HG02623 (cell line): Measurements from ENCODE around the gene STEAP1B.
"Not testable (repeated sequence)": the region's sequence is repeated elsewhere in the genome, so short reads cannot be mapped to it uniquely, and the experiment has no call there.

ENCODE experiments used
- ATAC-seq: cut with Tn5 transposase; IDR thresholded peaks from one replicate; pipeline ENCODE4 v1.9.1; 2021; ENCODE audit warnings: moderate library complexity; ENCODE audit not compliant: unreplicated experiment

The STEAP1B gene

DNA sequence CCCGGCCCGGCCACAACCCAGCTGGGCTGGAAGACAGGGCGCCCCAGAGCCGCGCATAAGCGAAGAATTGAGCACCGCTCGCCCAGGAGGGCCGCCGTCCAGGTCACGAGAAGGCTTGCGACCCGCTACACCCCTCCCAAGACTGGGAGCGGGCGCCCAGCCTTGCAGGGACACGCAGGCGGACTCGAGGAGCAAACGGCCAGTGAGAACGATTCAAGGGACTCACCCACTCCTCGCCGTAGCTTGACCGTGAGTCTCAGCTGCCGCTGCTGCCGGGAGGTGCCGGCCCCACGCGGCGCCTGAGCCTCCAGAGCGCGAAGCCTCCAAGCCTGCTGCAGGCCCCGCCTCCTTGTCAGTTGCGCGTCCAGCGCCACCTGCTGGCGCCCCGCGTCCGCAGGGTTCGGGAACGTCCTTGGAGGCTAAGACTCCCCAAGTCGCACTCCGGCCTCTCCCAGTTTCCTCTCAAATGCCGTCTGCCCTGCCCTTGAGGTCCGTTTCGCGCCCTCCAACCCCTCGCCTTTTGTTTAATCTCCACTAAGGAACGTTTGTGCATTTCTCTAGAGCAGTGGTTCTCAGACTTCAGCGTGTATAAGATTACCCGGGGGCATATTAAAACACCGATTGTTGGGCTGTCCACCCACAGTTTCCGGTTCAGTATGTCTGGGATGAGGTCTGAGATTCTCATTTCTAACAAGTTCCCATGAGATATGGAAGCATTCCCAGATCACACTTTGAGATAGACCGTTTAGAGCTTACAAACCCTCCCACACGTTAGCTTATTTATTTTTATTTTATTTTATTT lies at the start of gene STEAP1B:
TSS of gene STEAP1B (minus strand) at position 301 of the 802 bp plus-strand sequence. CDS start 5,333 bp downstream, outside the sequence.
- peak; percentile 94 for ATAC-seq

DNA sequence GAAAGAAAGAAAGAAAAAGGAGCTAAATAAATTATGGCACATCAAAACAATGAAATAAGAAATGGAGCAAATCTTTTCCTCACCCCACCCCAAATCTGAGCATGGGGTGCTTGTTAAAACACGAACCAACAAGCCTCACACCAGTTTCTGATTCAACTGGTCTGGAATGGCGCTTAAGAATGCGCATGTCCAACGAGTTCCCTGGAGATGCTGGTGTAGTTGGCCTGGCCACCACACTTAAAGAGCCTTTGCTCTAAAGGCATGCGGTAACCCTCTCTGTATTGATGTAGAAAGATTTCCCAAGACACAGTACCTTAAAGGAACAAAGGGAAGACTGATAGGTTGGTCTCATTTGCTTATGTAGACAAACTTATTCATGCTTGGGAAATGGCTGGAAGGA lies 49.1 kb upstream of the STEAP1B start:
- ATAC-seq, result no peak

GRCh38 chr7:22548313-22548712 lies 48.3 kb upstream of the STEAP1B start:
- ATAC-seq, result no peak

DNA sequence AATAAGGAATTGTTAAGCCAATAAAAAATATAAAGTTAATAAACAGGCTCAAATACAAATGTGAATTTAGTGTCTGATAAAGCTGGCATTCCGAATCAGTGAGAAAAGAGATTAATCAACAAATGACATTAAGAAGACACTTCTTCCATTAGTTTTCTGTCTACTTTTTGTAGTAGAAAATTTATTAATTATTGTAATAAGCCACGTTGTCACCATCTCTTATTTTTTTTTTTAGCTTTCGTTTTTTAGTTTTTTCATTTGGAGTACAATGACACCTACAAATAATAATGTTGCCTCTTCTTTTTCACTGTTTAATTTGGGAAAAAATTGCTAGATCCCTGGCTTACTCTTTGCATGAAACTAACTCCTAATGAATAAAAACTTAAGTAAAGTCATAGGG lies 46.8 kb upstream of the STEAP1B start:
- ATAC-seq, result no peak

DNA sequence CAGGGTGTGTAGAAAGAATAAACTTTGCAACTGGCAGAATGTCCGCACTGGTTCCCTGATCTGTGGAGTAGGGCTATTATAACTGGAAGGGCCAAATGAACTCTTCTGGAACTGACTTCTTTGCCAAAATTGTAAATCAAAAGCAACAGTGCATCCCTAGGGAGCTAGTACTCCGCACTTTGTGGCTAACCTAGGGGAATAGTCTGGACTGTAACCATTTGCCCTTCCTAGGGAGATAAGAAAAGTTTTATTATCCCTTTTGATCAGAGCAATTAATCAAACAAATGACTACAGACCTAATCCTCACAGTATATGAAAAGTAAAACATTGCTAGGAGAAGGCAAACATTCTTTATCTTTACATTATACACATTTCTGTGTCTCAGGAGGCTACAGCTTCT lies 45.5 kb upstream of the STEAP1B start:
- ATAC-seq, result no peak

GRCh38 chr7:22544245-22544644 lies 44.3 kb upstream of the STEAP1B start:
- ATAC-seq, result no peak

- ATAC-seq, result no peak
These were observed 43.2 kb upstream of the STEAP1B start for GRCh38 chr7:22543169-22543568.

GRCh38 chr7:22542669-22543068 lies 42.7 kb upstream of the STEAP1B start:
- ATAC-seq, result no peak

GRCh38 chr7:22542254-22542653 lies 42.3 kb upstream of the STEAP1B start:
- ATAC-seq, result no peak

- no peak for ATAC-seq
These were observed 41.8 kb upstream of the STEAP1B start for GRCh38 chr7:22541789-22542188.

DNA sequence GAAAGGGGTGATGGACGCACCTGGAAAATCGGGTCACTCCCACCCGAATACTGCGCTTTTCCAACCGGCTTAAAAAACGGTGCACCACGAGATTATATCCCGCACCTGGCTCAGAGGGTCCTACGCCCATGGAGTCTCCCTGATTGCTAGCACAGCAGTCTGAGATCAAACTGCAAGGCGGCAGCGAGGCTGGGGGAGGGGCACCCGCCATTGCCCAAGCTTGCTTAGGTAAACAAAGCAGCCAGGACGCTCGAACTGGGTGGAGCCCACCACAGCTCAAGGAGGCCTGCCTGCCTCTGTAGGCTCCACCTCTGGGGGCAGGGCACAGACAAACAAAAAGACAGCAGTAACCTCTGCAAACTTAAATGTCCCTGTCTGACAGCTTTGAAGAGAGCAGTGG lies 28.5 kb upstream of the STEAP1B start:
- not testable (repeated sequence) for ATAC-seq

- ATAC-seq, result not testable (repeated sequence)
These were observed 24.5 kb upstream of the STEAP1B start for GRCh38 chr7:22524353-22524947.

GRCh38 chr7:22523478-22524352 lies 23.7 kb upstream of the STEAP1B start:
- ATAC-seq, result not testable (repeated sequence)

DNA sequence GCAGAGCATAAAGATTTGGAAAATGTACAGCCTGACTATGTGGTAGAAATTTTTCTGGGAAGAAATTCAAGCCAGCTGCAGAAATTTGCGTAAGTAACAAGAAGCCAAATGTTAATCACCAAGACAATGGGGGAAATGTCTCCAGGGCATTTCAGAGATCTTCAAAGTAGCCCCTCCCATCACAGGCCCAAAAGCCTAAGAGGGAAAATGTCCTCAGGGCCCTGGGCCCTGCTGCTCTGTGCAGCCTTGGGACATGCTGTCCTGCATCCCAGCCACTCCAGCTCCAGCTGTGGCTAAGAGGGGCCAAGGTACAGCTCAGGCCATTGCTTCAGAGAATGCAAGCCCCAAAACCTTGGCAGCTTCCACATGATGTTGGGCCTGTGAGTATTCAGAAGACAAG lies 19.6 kb upstream of the STEAP1B start:
- ATAC-seq, result not testable (repeated sequence)

DNA sequence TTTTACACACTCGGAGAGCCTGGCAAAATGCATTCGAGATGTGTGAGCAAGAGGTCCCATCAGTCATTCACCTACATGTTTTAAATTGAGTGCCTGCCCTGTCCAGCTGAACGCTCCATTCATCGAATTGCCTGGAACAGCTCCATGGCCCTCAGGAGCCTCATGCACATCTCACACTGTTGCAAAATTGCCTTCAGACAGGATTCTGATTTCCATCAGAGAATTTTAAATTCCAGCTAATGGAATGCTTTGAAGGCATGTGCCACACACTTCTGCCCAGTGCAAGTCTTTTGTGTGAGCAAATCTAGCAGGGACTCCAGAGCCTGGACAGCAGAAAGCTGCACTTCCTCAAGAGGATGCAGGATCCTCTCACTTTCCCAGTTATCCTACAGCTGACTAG lies 17.0 kb upstream of the STEAP1B start:
- not testable (repeated sequence) for ATAC-seq

GRCh38 chr7:22514963-22515362 lies 15.0 kb upstream of the STEAP1B start:
- not testable (repeated sequence) for ATAC-seq

GRCh38 chr7:22507320-22507719 lies 7.3 kb upstream of the STEAP1B start:
- ATAC-seq, result not testable (repeated sequence)

DNA sequence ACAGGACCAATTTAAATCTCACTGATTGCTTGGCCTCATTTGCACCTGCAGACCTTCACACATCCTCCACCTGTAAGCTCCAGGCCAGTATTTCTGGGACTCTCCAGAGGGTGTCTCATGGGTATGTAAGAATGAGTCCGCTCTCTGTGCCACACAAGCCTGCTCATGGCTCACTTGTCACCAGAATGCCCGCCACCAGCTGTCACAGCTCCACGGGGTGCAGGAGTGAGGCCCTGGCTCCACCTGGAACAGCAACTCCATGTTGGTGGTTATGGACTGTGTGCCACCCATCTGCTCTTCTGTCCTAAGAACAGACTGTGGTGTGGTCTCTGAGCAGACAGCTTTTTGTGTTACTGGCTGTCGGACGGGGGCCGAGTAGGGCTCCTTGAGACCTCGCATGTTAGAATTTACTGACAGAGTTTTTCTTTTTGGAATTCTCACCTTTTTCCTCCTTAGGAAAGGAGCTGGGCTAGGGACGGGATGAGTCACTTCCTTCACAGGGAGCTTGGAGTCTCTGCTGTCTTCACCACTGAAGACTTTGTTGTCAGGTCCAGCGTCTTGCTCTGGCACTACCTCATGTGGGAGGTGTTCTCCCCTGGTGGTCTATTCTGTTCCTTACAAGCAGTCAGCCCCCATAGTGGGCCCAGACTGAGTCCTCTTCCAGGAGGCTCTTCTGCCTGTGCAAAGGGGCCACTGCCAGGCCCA lies 6.5 kb upstream of the STEAP1B start:
- ATAC-seq, result not testable (repeated sequence)

DNA sequence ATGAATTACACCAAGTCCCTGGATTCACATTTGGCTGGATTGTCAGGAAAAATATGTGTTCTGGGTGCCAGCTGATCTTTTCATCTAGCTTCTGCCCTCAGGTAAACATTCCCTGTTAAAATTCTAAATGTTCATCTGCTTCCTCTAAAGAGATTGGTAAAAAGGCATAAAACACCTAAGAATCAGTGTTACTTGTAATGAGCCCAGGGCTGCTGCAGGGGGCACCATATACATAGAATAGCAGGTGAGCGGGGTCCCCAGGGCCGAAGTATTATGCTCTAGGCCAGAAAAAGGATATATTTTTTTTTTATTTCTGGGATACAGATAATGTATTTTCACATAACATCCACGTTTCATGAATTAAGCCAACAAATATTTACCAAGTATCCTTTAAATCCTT lies 4.5 kb upstream of the STEAP1B start:
- not testable (repeated sequence) for ATAC-seq

GRCh38 chr7:22502104-22502503 lies 2.1 kb upstream of the STEAP1B start:
- ATAC-seq, result not testable (repeated sequence)

GRCh38 chr7:22501336-22501735 lies 1.3 kb upstream of the STEAP1B start:
- not testable (repeated sequence) for ATAC-seq
